Esophagus squamous epithelium (tissue), 4 donors: ENCODE results near the gene KIF26B.

Experiments used
- CTCF ChIP-seq, 6 experiments: fragments of 450-650 bp in 4 of 6; fragments of 200-600 bp in 2 of 6; sonication (generic) in 2 of 6; IDR thresholded peaks; one replicate each; pipeline ENCODE4 v1.5.1; 2016 to 2019; ENCODE audit warnings: antibody characterized with exemption in 6 of 6, mild to moderate bottlenecking in 4 of 6, moderate library complexity in 4 of 6
- POLR2A ChIP-seq, 4 donors: fragments of 450-650 bp; IDR thresholded peaks; one replicate each; pipeline ENCODE4 v1.6.1; 2017; ENCODE audit warnings: antibody characterized with exemption in 4 of 4, mild to moderate bottlenecking in 4 of 4, moderate library complexity in 3 of 4

GRCh38 chr1:245576323-245576722, 421.5 kb downstream of the KIF26B start:
- TF ChIP-seq CTCF (IDR thresholded peaks at IDR 0.05) (no peak), POLR2A (IDR thresholded peaks at IDR 0.05) (no peak)
